ENCODE results near the gene AK5.
A peak's percentile ranks its signal among the peaks of the same experiment; 100 is the strongest.
"Not testable (repeated sequence)": the region's sequence is repeated elsewhere in the genome, so short reads cannot be mapped to it uniquely, and the experiment has no call there.

Gene AK5

GRCh38 chr1:77506771-77507170 lies 225.0 kb downstream of the AK5 start:
- no peak for DNase-seq (ENCODE audit: low read depth)

GRCh38 chr1:77509051-77509492 lies 227.3 kb downstream of the AK5 start:
- DNase-seq (ENCODE audit: low read depth) = no peak

GRCh38 chr1:77509898-77510297 lies 228.1 kb downstream of the AK5 start:
- no peak for DNase-seq (ENCODE audit: low read depth)

GRCh38 chr1:77511440-77511840 lies 229.6 kb downstream of the AK5 start:
- no peak for DNase-seq (ENCODE audit: low read depth)

- not testable (repeated sequence) for DNase-seq (ENCODE audit: low read depth)
Observed at GRCh38 chr1:77512650-77513049, 230.8 kb downstream of the AK5 start.

- DNase-seq (ENCODE audit: low read depth) = no peak
Observed at GRCh38 chr1:77513839-77514763, 232.3 kb downstream of the AK5 start.

- DNase-seq (ENCODE audit: low read depth) = no peak
Observed at GRCh38 chr1:77514921-77515776, 233.3 kb downstream of the AK5 start.

GRCh38 chr1:77516106-77516505 lies 234.3 kb downstream of the AK5 start:
- DNase-seq (ENCODE audit: low read depth) = no peak

- DNase-seq (ENCODE audit: low read depth) = no peak
Observed at GRCh38 chr1:77524038-77524437, 242.2 kb downstream of the AK5 start.

- DNase-seq (ENCODE audit: low read depth) = not testable (repeated sequence)
Observed at GRCh38 chr1:77531149-77531548, 249.3 kb downstream of the AK5 start.

GRCh38 chr1:77531596-77532280 lies 249.9 kb downstream of the AK5 start:
- not testable (repeated sequence) for DNase-seq (ENCODE audit: low read depth)

GRCh38 chr1:77532641-77533040 lies 250.8 kb downstream of the AK5 start:
- no peak for DNase-seq (ENCODE audit: low read depth)

- DNase-seq (ENCODE audit: low read depth) = peak; percentile 41
Observed at GRCh38 chr1:77533660-77534305, 252.0 kb downstream of the AK5 start.

GRCh38 chr1:77534456-77534855 lies 252.6 kb downstream of the AK5 start:
- no peak for DNase-seq (ENCODE audit: low read depth)

- no peak for DNase-seq (ENCODE audit: low read depth)
Observed at GRCh38 chr1:77536813-77537212, 255.0 kb downstream of the AK5 start.

GRCh38 chr1:77538956-77539518 lies 257.2 kb downstream of the AK5 start:
- DNase-seq (ENCODE audit: low read depth) = no peak

GRCh38 chr1:77539519-77540142 lies 257.8 kb downstream of the AK5 start:
- no peak for DNase-seq (ENCODE audit: low read depth)

- no peak for DNase-seq (ENCODE audit: low read depth)
Observed at GRCh38 chr1:77540501-77541161, 258.8 kb downstream of the AK5 start.

- no peak for DNase-seq (ENCODE audit: low read depth)
Observed at GRCh38 chr1:77541162-77541545, 259.3 kb downstream of the AK5 start.

- DNase-seq (ENCODE audit: low read depth) = no peak
Observed at GRCh38 chr1:77542813-77543420, 261.1 kb downstream of the AK5 start.

Measured in CMK (cell line).